HG02798 (cell line): ENCODE results near the gene UNC50.
"Not testable (repeated sequence)": the region's sequence is repeated elsewhere in the genome, so short reads cannot be mapped to it uniquely, and the experiment has no call there.

Experiments used
- ATAC-seq: cut with Tn5 transposase; IDR thresholded peaks from one replicate; pipeline ENCODE4 v1.9.1; 2021; ENCODE audit warnings: mild to moderate bottlenecking; ENCODE audit not compliant: unreplicated experiment, poor library complexity

The UNC50 gene

DNA sequence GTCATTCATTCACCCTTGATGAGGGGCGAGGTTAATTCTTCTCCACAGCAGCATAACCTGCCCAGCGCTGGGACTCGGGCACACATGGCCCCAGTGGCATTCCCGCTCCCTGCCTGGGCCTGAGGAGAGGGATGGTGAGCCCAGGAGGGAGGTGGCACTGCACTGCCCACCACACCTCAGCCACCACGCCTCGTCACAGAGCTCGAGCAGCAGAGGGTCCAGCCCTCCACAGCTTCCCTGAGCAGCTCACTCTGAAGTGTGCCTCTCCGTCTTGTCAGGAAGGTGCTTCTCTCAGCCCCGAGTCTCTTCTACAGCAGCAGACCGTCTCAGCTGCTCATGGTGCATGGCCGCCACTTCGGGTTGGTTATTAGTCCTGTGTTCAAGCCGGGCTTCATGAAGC, 35.0 kb upstream of the UNC50 start:
- ATAC-seq, result no peak

DNA sequence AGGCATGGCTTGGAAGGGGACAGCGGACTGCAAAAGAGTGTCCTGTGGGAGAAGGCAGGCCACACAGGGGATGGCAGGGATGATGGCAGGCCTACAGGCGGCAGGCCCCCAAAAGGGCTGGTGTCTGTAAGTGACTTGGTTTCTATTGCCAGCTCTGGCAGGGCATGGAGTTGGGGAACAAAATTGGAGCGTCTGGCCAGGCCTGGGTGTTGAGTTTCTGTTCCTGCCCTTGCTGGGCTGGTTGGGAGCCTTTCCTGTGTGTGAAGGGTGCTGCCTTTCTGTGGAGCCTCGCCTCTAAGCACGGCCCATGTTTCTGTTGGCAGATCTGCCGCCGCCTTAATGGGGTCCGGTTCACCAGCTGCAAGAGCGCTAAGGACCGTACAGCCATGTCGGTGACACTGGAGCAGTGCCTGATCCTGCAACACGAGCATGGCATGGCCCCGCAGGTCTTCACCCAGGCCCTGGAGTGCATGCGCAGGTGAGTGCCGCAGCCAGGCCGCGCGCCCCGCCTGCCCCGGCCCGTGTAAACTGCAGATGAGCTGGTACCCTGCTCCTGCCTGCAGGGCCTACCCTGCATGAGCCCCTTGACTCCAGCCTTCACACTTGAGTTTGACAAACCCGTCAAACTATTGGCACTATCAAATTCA, 31.6 kb upstream of the UNC50 start:
- ATAC-seq, result no peak

DNA sequence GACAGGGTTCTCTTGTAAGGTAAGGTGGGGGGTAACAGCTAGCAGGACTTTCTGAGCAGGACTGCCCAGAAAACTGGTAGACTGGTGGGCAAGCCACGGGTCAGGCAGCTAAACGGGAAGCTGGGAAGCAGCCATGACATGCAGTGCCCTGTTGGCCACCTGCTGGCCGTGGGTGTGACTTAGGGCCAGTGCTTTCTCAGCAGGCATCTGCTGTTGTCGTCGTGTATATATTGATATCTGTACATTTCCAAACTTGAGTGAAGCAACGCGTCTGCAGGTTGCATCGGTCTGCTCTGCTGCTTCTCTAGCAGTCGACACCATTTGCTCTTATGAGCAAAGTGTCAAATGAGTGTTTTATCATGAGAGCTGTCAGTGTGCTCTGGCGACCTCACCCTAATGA, 31.1 kb upstream of the UNC50 start:
- no peak for ATAC-seq

DNA sequence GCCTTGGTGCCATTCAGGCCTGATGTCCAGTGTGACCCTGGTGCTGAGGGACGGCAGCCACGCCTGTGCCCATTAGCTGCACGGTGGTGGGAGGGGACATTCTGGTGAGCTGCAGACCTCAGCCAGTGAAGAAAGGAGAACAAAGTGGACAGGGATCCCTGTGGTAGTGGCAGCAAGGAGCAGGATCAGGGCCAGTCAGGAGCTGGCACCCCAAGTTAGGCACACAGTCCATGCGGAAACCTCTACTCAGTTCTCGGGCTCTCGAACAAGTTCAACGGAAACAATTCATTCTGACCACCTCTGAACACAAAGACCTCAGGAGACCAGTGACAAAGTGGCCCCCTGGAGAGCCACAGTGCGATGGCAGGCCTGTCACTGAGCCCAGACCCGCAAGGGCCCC, 30.2 kb upstream of the UNC50 start:
- ATAC-seq, result no peak

DNA sequence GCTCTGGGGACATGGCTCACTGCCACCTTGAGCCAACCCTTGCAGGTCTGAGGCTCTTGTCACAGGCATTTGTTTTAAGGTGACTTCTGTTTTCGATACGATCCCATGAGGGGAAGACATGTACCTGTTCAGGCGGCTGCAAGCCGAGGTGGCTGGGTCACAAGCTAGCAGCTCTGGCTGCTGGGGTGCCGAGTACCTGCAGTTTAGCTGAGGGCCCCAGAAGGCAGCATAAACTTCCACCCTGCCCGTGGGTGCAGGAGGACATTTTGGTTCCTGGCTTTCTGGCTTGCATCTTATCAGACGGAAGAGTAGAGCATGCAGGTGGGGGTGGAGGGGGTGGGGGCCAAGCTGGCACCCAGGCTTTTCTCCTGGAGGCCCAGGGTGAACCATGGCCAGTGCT, 28.5 kb upstream of the UNC50 start:
- no peak for ATAC-seq

DNA sequence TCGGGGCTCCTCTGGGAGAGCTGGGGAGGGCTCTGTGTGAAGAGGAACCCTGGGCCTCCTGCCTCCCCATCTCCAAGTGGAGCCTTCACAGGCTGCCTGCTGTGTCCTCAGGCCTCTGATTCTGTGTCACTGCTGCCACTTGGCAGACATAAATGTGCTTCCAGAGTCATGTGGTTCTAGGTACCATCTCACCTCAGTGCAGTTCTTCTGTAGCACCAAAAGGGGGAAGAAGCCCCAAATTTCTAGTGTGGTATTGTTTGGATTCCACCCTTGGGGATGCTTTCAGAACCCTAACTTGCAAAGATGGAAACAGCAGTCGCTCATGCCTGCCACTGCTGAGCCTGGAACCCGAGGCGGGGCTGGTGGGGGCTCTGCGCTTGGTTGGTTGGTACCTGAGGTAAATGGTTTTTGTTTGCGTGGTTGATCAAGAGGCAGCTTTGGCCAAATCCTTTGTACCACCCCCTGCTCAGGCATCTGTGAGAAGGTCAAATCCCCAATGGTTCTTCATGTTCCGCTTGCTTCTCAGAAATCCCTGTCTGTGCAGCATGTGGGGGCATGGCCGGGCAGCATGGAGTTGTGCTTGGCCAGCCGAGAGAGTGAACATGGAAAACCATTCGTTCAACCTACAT, 27.6 kb upstream of the UNC50 start:
- ATAC-seq, result no peak

DNA sequence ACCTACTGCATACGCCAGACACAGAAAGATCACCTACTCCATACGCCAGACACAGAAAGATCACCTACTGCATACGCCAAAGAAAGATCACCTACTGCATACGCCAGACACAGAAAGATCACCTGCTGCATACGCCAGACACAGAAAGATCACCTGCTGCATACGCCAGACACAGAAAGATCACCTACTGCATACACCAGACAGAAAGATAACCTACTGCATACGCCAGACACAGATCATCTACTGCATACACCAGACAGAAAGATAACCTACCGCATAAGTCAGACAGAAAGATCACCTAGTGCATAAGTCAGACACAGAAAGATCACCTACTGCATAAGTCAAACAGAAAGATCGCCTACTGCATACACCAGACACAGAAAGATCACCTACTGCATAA, 25.9 kb upstream of the UNC50 start:
- ATAC-seq, result no peak

DNA sequence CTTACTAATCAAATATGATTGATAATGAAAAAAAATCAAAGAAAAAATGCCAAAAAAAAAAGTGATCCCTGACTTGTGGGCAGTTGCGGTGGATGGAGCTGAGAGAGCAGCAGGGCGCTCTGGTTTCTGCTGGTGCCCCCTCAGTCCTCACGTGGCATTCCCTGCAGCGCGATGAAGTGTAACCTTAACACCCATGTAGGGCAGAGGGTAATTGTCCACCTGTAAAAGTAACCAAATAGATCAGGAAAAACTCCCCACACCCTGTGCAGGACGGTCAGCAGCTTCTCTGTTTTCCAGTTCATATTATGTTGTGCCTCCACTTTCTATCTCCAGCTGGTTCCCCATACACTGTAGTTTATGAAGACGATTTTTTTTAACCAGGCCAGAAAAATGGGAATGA, 25.1 kb upstream of the UNC50 start:
- no peak for ATAC-seq

DNA sequence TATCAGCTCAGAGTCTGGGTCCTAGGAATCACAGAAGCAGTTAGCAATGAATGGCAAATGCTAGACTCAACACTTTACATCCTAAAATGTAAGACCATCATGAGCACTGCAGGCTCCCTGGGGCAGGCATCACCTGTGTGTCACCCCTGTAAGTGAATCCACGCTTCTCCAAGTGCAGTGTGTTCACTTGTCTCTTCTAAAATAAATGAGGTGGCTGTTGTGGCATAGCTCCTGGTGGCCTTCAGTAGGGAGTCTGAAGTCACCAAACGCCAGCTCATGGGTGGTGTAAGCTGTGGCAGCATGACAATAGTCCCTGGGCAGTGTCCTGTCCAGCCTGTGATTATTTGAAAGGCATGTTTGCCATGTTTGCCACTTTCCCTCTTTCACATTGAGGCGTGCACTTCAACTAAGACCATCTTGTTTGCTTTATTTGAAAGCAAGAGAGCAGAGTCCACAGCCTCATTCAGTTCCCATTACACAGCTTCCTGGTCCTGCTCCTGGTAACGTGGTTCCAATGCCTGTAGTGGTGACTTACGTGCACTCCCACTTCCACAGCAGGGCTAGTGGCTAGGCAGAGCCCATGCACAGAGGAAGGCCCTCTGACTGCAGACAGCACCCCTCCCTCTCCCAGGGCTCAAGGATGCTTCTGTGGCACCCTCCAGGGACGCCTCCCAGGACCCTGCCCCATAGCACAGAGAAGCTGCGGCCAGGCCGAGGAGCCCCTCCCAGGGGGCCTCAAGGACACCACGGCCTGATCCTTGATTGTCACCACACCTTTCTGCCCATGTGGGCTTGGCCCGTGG, 24.4 kb upstream of the UNC50 start:
- ATAC-seq, result no peak

DNA sequence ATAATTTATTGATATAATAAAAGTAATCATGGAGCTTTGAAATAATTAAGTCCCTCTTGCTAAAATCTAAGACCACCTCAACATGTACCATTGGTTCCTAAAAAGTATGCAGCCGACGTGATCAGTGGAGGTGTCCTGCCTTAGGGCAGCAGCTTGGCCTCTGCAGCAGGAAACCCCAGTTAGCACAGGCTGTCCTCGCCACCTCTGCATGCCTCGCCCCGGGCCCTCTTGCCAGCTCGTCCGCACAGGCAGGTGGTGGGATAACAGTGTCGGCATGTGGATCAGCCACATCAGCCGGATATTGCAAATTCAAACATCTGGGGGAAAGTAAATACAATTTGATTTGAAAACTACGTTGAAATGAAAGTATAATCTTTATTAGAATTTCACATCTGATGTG, 23.0 kb upstream of the UNC50 start:
- no peak for ATAC-seq

DNA sequence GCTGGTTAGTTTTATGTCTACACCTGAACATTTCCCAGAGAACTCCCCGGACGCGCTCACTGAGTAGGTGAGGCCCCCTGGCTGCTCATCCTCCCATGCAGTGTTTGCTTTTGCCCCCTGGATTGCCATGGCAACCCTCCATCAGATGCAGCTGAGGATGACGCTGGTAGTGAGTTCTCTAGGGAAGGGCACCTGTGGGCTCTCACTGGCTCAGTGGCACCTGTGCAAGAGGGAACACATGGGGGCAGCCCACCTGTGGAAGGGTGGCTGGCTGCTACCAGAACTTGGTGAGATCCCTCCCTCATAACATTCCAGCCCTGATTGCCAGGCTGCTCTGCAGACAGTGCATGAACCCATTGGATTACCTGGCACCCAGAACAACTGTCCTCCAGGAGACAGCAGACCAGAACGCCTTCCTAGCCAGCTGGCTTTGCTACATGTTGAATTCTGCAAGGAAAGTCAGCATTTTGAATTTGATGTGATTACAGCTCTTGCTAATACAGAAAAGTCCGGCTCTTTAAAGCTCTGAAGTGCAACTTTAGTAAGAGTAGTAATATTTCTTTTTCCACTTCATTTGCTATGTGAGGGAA, 21.7 kb upstream of the UNC50 start:
- ATAC-seq, result no peak

DNA sequence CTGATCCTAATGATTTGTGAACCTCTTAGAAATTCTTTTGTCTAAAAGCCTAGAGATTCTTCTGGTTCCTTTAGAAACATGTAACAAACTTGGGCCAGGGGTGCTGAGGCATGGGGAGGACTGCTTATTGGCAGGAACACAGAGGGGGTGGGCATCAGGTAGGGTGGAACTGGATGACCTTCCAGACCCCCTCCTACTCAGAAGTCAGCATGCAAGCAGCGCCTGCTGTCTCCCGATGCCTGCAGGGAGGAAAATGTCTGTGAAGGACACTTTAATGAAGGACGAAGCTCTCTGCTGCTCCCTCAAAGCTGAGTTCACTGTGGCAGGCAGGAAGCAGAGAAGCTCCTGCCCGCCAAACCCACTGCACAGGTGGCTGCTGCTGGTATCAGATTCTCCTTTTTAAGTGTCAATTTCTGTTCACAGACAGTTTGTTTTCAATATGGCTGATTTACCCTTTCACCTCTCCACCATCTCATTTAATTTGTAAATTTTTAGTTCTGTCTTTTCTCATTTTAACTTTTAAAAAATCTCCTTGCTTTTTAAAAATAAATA, 19.4 kb upstream of the UNC50 start:
- no peak for ATAC-seq

DNA sequence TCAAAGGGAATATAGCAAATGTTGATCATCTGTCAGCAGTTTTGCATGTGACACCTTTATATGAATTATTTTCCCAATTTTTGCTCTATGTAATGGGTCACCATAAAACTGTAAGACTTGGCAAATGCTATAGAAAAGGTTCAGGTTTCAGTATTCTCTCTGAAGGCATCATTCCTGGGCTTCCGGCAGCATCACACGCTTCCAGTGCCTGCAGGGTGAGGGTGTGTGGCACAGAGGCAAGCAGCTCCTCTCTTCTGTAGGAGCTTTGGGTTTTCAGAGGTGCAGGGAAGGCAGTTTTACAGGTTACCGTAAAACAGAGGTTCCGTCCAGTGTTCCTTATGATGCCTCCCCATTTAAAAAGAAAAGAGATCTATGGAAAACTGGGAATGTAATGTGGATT, 18.9 kb upstream of the UNC50 start:
- ATAC-seq, result no peak

DNA sequence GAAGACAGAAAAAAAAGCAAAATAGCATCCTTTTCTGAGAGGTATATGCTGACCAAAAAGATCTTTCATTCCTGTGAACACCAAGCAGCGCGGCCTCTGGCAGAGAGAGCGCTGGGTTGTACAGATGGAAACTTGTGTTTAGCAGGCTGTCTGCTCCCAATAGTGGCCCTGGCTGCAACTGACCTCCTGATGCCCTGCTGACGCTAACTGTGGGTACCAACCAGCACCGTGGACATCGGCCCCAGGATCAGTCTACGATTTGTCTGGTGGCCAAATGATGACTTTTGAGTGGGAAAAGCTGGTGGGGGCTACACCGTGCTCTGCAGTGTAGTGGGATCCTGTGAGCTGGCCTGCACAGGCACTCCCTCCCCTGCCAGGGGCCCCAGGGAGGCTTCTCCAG, 15.8 kb upstream of the UNC50 start:
- ATAC-seq, result no peak

DNA sequence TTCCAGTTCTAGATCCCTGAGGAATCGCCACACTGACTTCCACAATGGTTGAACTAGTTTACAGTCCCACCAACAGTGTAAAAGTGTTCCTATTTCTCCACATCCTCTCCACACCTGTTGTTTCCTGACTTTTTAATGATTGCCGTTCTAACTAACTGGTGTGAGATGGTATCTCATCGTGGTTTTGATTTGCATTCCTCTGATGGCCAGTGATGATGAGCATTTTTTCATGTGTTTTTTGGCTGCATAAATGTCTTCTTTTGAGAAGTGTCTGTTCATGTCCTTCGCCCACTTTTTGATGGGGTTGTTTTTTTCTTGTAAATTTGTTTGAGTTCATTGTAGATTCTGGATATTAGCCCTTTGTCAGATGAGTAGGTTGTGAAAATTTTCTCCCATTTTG, 13.7 kb upstream of the UNC50 start:
- ATAC-seq, result not testable (repeated sequence)

DNA sequence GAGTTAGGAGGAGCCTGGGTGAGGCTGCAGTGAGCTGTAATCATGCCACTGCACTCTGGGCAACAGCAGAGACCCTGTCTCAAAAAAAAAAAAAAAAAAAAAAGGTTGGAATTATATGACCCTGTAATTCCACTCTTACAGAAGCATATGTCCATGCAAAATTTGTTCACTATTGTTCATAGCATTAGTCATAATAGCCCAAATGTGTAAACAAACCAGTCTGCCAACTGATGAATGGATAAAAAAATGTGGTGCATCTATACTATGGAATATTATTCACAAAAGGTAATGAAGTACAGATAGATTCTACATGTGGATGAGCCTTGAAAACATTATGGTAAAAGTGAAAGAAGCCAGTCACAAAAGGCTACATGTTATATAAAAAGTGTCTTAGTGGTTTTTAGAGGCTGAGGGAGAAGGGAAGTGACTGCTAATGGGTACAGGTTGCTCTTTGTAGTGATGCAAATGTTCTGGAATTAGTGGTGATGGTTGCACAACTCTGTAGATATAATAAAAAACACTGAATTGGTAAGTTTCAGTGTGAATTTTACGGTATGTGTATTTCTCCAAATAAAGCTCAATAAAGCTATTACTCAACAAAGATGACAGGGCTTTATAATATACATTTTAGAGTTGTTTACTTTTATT, 9.5 kb upstream of the UNC50 start:
- ATAC-seq, result no peak

DNA sequence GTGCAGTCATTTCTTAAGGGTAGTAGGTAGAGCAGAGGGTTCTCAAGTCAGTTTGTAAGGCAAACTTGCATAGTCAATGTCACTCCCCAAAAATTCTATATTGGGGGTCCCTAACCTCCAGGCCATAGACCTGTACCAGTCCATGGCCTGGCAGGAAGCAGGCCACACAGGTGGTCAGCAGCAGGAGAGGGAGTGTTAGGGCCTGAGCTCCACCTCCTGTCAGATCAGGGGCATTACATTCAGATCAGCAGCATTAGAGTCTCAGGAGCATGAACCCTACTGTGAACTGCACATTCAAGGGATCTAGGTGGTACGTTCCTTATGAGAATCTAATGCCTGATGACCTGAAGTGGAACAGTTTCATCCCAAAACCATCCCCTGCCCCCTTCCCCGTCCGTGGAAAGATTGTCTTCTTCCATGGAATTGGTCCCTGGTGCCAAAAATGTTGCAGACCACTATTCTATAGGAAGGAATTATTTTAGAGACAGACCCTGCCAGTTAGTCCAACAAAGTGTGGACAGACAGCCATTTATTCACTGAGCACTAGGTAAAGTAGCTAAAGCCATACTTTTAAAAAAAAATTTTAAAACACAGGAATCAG, 6.8 kb upstream of the UNC50 start:
- ATAC-seq, result peak; percentile 80

DNA sequence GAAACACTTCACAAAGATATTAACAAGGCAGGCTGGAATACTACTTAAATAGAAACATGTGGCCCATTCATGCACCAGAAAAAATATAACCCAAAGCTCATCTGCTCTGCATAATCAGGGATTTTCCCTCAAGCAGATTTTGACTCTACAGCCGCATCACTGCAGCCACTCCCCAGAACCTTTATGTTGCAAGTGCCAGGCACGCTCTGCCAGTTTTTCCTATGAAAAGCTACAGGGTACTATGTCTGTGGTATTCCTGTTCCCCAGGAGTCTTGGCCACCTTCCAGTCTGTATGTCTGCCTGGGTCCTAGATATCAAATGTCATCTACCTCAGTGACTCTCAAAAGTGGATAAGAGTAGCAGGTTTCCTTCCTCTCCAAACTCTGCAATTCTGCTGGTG, 3.8 kb upstream of the UNC50 start:
- no peak for ATAC-seq

DNA sequence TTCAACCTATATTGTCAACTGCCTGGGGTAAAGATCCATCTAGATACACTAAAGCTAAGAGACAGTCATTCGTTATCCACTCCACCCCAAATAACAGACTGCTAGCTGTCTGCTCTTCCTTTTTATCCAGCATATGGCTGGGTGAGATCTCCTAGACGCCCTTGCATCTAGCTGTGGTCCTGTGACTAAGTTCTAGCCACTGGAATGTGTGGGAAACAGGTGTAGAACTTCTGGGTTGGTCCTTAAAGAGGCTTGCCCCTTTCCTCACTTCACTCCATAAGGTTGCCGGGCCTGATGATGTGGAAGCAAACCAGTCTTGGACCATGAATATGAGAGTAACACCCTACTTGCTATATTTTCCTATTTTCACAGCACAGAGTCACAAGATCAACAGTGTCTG, 3.3 kb upstream of the UNC50 start:
- no peak for ATAC-seq

DNA sequence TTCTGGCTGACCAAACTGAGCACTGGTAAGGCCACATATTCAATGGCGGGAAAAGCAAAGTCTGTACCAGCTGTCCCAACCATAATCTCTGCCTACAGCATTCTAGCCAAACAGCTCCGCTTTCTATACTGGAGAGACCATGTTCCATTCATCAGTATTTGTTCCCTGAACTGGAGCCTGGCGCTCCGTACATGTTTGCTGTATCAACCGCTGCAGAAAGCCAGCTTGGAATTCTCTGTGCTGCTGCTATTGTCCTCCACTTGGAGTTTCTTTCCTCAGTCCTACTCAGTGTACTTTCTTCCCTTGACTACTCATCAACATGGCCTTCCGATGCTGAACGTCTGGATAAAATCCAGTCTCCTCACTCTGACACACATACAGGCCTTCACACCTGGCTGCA, 2.0 kb upstream of the UNC50 start:
- no peak for ATAC-seq
